ENCODE measurements around the gene XKR7.

The XKR7 gene

DNA sequence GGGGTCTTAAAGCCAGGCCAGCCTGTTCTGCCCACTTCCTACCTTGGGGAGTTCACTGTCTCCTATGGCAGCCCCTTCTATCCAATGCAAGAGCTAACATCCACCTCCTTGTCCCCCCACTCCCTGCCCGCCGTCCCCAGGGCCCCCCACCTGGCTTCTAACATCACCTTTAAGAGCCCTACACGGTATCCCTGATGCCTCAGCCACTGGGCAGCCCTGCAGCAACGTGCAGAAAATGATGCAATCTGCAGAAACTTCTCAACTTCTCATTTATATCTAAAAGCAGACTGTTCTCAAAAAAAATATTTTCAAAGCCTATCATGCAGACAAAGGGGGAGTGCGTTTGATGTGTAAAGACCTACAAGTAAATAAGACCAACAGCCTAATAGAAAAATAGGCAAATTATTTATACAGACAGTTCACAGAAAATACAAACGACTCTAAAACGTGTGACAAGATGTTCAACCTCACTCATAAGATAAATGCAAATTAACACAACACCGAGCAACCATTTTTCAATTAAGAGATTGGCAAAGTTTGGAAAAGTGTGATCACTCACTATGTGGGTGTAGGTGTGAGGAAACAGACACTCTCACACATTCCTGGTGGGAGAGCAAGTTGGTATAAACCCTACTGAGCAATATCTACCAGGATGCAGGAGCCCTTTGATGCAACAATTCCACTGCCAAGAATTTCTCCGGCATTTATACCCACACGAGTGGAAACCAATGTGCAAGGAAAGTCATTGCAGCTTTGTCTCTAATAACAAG, 69.0 kb downstream of the XKR7 start:
- Histone ChIP-seq H3K4me3 (ENCODE audit: low read length) (no peak overlapping the region), H4K20me1 (ENCODE audit: insufficient read depth, low read length) (no peaks in the 10 kb centered on the region), H3K9me3 (replicated peaks; ENCODE audit: insufficient read depth, low read length) (no peaks in the 10 kb centered on the region), H3K9me2 (replicated peaks; ENCODE audit: insufficient read depth, low read length) (no peaks in the 10 kb centered on the region), H3F3A (ENCODE audit: insufficient read depth, low read length) (no peaks in the 10 kb centered on the region), H3K36me3 (replicated peaks; ENCODE audit: insufficient read depth, low read length) (no peaks in the 10 kb centered on the region), H3K9ac (ENCODE audit: low read length) (no peak overlapping the region), H3K27ac (ENCODE audit: low read length) (no peak overlapping the region), H2AFZ (ENCODE audit: low read length) (no peak overlapping the region), H3K27me3 (replicated peaks; ENCODE audit: insufficient read depth, low read length) (peaks cover 64% of the 10 kb centered on the region), H3K79me2 (ENCODE audit: low read length) (no peaks in the 10 kb centered on the region), H3K4me1 (ENCODE audit: low read length) (no peaks in the 10 kb centered on the region), H3K4me2 (ENCODE audit: low read depth, low read length) (no peak overlapping the region)
- no peak for DNase-seq
- TF ChIP-seq EZH2phosphoT487 (IDR thresholded peaks at IDR 0.05; ENCODE audit: low read length): no peak
- no peak for TF ChIP-seq EZH2 (optimal IDR thresholded peaks at IDR 0.05; ENCODE audit: low read depth, low read length)
- TF ChIP-seq, protein P1, sequence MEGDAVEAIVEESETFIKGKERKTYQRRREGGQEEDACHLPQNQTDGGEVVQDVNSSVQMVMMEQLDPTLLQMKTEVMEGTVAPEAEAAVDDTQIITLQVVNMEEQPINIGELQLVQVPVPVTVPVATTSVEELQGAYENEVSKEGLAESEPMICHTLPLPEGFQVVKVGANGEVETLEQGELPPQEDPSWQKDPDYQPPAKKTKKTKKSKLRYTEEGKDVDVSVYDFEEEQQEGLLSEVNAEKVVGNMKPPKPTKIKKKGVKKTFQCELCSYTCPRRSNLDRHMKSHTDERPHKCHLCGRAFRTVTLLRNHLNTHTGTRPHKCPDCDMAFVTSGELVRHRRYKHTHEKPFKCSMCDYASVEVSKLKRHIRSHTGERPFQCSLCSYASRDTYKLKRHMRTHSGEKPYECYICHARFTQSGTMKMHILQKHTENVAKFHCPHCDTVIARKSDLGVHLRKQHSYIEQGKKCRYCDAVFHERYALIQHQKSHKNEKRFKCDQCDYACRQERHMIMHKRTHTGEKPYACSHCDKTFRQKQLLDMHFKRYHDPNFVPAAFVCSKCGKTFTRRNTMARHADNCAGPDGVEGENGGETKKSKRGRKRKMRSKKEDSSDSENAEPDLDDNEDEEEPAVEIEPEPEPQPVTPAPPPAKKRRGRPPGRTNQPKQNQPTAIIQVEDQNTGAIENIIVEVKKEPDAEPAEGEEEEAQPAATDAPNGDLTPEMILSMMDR (IDR thresholded peaks at IDR 0.05; ENCODE audit: low read length): no peak

DNA sequence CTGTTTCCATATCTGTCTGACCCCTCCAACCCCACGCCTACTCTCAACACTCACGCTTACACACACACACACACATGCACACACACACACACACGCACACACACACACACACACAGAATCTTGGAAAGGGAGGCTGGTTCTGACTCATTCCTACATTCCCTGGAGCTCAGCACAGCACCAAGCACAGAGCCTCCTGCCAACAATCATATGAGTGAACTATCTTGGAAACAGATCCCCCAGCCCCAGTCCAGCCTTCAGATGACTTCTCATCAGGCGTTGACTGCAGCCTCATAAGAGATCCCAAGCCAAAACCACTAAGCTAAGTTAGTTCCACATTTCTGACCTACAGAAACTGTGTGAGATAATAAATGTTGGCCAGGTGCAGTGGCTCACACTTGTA, 70.0 kb downstream of the XKR7 start:
- no peaks in the 10 kb centered on the region for H3K36me3 ChIP-seq (replicated peaks; ENCODE audit: insufficient read depth, low read length)
- no peak for DNase-seq
- no peak overlapping the region for H3K4me2 ChIP-seq (ENCODE audit: low read depth, low read length)

DNA sequence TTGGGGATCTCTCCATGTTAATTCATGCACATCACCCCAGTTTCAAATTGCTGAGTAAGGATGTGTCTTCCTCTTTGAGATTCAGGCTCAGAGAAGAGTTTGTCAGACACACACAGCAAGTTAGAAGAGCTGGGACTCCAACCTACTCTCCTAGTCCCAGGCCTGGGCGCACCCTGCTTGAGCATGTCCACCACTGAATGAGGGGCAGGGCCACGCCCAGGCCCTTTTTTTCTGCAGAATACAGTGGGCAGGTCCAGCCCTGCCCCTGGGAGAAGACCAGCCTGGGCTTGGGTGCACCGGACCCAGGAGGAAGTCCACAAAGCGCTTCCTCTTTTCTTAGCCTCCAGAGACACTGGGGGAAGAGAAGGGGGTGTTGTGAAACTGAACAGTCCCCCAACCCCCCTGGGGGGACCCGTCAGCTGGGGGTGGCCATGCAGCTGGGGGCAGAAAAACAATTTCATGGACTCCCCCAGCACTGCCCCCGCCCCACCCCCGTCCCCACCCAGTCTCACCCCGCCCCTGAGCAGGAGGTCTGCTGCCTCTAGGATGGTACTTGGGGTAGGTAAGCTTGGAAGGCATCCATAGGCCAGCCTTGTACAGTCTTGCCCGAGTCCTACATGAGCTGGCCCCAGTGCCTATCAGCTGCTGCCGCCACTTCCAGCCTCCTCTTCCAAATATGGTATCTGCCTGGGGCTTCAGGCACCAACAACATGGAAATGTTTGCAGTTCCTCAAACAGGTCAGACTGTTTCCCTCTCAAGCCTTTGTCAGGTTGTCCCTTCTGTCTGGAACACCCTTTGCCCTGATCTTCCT, 72.4 kb downstream of the XKR7 start:
- TF ChIP-seq EZH2 (optimal IDR thresholded peaks at IDR 0.05; ENCODE audit: low read depth, low read length): no peak
- TF ChIP-seq, protein P1 (IDR thresholded peaks at IDR 0.05; ENCODE audit: low read length): no peak
- TF ChIP-seq EZH2phosphoT487 (IDR thresholded peaks at IDR 0.05; ENCODE audit: low read length): no peak
- H3K9me3 ChIP-seq (replicated peaks; ENCODE audit: insufficient read depth, low read length): no peaks in the 10 kb centered on the region
- H3F3A ChIP-seq (ENCODE audit: insufficient read depth, low read length): no peaks in the 10 kb centered on the region
- no peak overlapping the region for H3K27ac ChIP-seq (ENCODE audit: low read length)
- no peaks in the 10 kb centered on the region for H3K9me2 ChIP-seq (replicated peaks; ENCODE audit: insufficient read depth, low read length)
- no peaks in the 10 kb centered on the region for H3K4me1 ChIP-seq (ENCODE audit: low read length)
- H3K27me3 ChIP-seq (replicated peaks; ENCODE audit: insufficient read depth, low read length): peaks cover 46% of the 10 kb centered on the region
- H2AFZ ChIP-seq (ENCODE audit: low read length): no peak overlapping the region
- H3K79me2 ChIP-seq (ENCODE audit: low read length): no peaks in the 10 kb centered on the region
- no peak overlapping the region for H3K4me2 ChIP-seq (ENCODE audit: low read depth, low read length)
- no peak overlapping the region for H3K4me3 ChIP-seq (ENCODE audit: low read length)
- no peak for DNase-seq
- no peaks in the 10 kb centered on the region for H4K20me1 ChIP-seq (ENCODE audit: insufficient read depth, low read length)
- H3K9ac ChIP-seq (ENCODE audit: low read length): no peak overlapping the region
- H3K36me3 ChIP-seq (replicated peaks; ENCODE audit: insufficient read depth, low read length): no peaks in the 10 kb centered on the region

More for the DNA sequence above, 70.0 kb downstream of the XKR7 start:
- no peak overlapping the region for H3K4me3 ChIP-seq (ENCODE audit: low read length)
- H3F3A ChIP-seq (ENCODE audit: insufficient read depth, low read length): no peaks in the 10 kb centered on the region
- no peaks in the 10 kb centered on the region for H3K9me2 ChIP-seq (replicated peaks; ENCODE audit: insufficient read depth, low read length)
- no peaks in the 10 kb centered on the region for H3K4me1 ChIP-seq (ENCODE audit: low read length)
- H3K9me3 ChIP-seq (replicated peaks; ENCODE audit: insufficient read depth, low read length): no peaks in the 10 kb centered on the region
- TF ChIP-seq, protein P1 (IDR thresholded peaks at IDR 0.05; ENCODE audit: low read length): no peak
- TF ChIP-seq EZH2 (optimal IDR thresholded peaks at IDR 0.05; ENCODE audit: low read depth, low read length) (no peak), EZH2phosphoT487 (IDR thresholded peaks at IDR 0.05; ENCODE audit: low read length) (no peak)
- H3K27ac ChIP-seq (ENCODE audit: low read length): no peak overlapping the region
- H3K79me2 ChIP-seq (ENCODE audit: low read length): no peaks in the 10 kb centered on the region
- H3K27me3 ChIP-seq (replicated peaks; ENCODE audit: insufficient read depth, low read length): peaks cover 62% of the 10 kb centered on the region
- no peak overlapping the region for H2AFZ ChIP-seq (ENCODE audit: low read length)
- H4K20me1 ChIP-seq (ENCODE audit: insufficient read depth, low read length): no peaks in the 10 kb centered on the region
- H3K9ac ChIP-seq (ENCODE audit: low read length): no peak overlapping the region
